GM12878 (cell line): ENCODE measurements around the gene GDNF. TPM values are rescaled to one million over a fixed set of nuclear protein-coding genes. Genes with fewer than 3 reads are reported as not detected.

Experiments
- ATAC-seq: fragments of 200-7000 bp; cut with Tn5 transposase; 3 replicates; pipeline ENCODE4 v1.9.1; 2020; ENCODE audit warnings: mild to moderate bottlenecking, moderate library complexity
- BruUV-seq: library from RNA; stranded (reverse); fragments of 400-500 nt; replicated peaks from 2 replicates; lab custom pipeline; 2021; lab: Mats Ljungman, UMichigan
- CTCF ChIA-PET: fragments of 300-600 bp; sonication (Branson Sonifier 250); formaldehyde crosslinking; extraction: SDS; loops from one replicate; lab custom pipeline; 2021; ENCODE audit warnings: inconsistent platforms; lab: Yijun Ruan, JAX
- POLR2A ChIA-PET: fragments of 350-600 bp; formaldehyde crosslinking; extraction: SDS; loops from one replicate; lab custom pipeline; 2021; ENCODE audit warnings: inconsistent platforms; lab: Charles Lee
- RAD21 ChIA-PET: fragments of 300-600 bp; sonication (Branson Sonifier 250); formaldehyde crosslinking; loops from one replicate; lab custom pipeline; 2023; ENCODE audit warnings: antibody characterized with exemption; ENCODE audit not compliant: unreplicated experiment; lab: Charles Lee
- SMC1A ChIA-PET: fragments of 300-600 bp; sonication (Branson Sonifier 250); formaldehyde crosslinking; loops from one replicate; lab custom pipeline; 2023; ENCODE audit not compliant: unreplicated experiment, uncharacterized antibody; lab: Charles Lee
- DNase-seq: peaks from one replicate; pipeline ENCODE4 v3.0.0-alpha.2; 2011; ENCODE audit warnings: low read depth, low spot score
- FAIRE-seq: peaks from 3 replicates; lab custom pipeline; 2011; peaks lifted over from hg19 to GRCh38; lab: Jason Lieb, UNC
- H2AFZ ChIP-seq: 2 replicates; pipeline ENCODE4 v1.6.0; 2011; ENCODE audit warnings: low read depth, low read length, control low read depth; ENCODE audit not compliant: control insufficient read depth
- H3K27ac ChIP-seq: 2 replicates; pipeline ENCODE4 v1.5.1; 2011; ENCODE audit warnings: control low read depth; ENCODE audit not compliant: control insufficient read depth, insufficient read depth
- H3K27me3 ChIP-seq, 2 experiments: replicated peaks in 1 of 2; 2 replicates each; pipeline versions ENCODE4 v1.6.0 to v1.6.1; 2011; ENCODE audit warnings: low read length in 1 of 2; ENCODE audit not compliant: control insufficient read depth in 2 of 2, insufficient read depth in 2 of 2
- H3K36me3 ChIP-seq, 2 experiments: 2 replicates each; pipeline ENCODE4 v1.5.1; 2011; ENCODE audit warnings: low read length in 1 of 2; ENCODE audit not compliant: control insufficient read depth in 2 of 2, insufficient read depth in 2 of 2
- H3K4me1 ChIP-seq: 2 replicates; pipeline ENCODE4 v1.6.1; 2011; ENCODE audit warnings: mild to moderate bottlenecking, low read length, moderate library complexity, mixed read lengths; ENCODE audit not compliant: control insufficient read depth, insufficient read depth
- H3K4me2 ChIP-seq: 2 replicates; pipeline ENCODE4 v1.6.0; 2011; ENCODE audit warnings: control low read depth; ENCODE audit not compliant: control insufficient read depth, insufficient read depth
- H3K4me3 ChIP-seq: fragments of 200-600 bp; sonication (generic); 2 replicates; pipeline ENCODE4 v1.5.1; 2016
- H3K79me2 ChIP-seq: 2 replicates; pipeline ENCODE4 v1.6.0; 2011; ENCODE audit warnings: low read length; ENCODE audit not compliant: control insufficient read depth, insufficient read depth
- H3K9ac ChIP-seq: 2 replicates; pipeline ENCODE4 v1.8.0; 2011; ENCODE audit warnings: low read length, control low read depth, mixed read lengths; ENCODE audit not compliant: control insufficient read depth, insufficient read depth
- H3K9me3 ChIP-seq: replicated peaks from 3 replicates; pipeline ENCODE4 v1.5.1; 2011; ENCODE audit warnings: mild to moderate bottlenecking, low read length; ENCODE audit not compliant: control insufficient read depth, insufficient read depth
- H4K20me1 ChIP-seq: 2 replicates; pipeline ENCODE4 v1.6.0; 2011; ENCODE audit not compliant: control insufficient read depth, insufficient read depth
- BACH1 ChIP-seq: fragments of 450-650 bp; IDR thresholded peaks from 2 replicates; pipeline ENCODE4 v1.6.1; 2017; ENCODE audit warnings: mild to moderate bottlenecking, borderline replicate concordance
- CHD2 ChIP-seq: IDR thresholded peaks from 2 replicates; pipeline ENCODE4 v1.6.1; 2011; ENCODE audit warnings: low read depth, low read length, improper control_type of control experiment, borderline replicate concordance
- DPF2 ChIP-seq: fragments of 450-650 bp; IDR thresholded peaks from 2 replicates; pipeline ENCODE4 v1.6.1; 2017; ENCODE audit warnings: mild to moderate bottlenecking
- EGR1 ChIP-seq, 2 experiments: IDR thresholded peaks; 1 replicate in 1 of 2; 2 replicates in 1 of 2; pipeline ENCODE4 v1.6.1; 2011 to 2012; ENCODE audit warnings: low read depth in 2 of 2, low read length in 2 of 2, borderline replicate concordance in 1 of 2, mild to moderate bottlenecking in 1 of 2, moderate library complexity in 1 of 2
- HDAC6 ChIP-seq: fragments of 200-600 bp; sonication (generic); IDR thresholded peaks from one replicate; pipeline ENCODE4 v1.8.0; 2017; ENCODE audit warnings: antibody characterized with exemption; ENCODE audit not compliant: unreplicated experiment
- NRF1 ChIP-seq: conservative IDR thresholded peaks from 2 replicates; pipeline ENCODE4 v1.6.1; 2011; ENCODE audit warnings: mild to moderate bottlenecking, low read depth, low read length, improper control_type of control experiment
- RAD51 ChIP-seq: fragments of 450-650 bp; IDR thresholded peaks from 2 replicates; pipeline ENCODE4 v1.6.1; 2016; ENCODE audit warnings: moderate library complexity, mild to moderate bottlenecking, inconsistent platforms
- SREBF1 ChIP-seq: IDR thresholded peaks from 2 replicates; pipeline ENCODE4 v1.6.1; 2012; ENCODE audit warnings: mild to moderate bottlenecking, low read length
- ZNF24 ChIP-seq: fragments of 450-650 bp; IDR thresholded peaks from 2 replicates; pipeline ENCODE4 v1.6.1; 2017; ENCODE audit warnings: antibody characterized with exemption, mild to moderate bottlenecking
- WGBS: methylation state at CpG from one replicate; pipeline ENCODE4 v1.1.6; 2016; ENCODE audit warnings: low lambda C conversion rate; ENCODE audit not compliant: insufficient replicate concordance, insufficient coverage; ENCODE audit errors: missing lambda C conversion rate; 5-methylcytosine and 5-hydroxymethylcytosine counted together
- in situ Hi-C: fragments of 300-500 bp; cut with MboI; formaldehyde crosslinking; loops from 9 replicates; pipeline ENCODE4 v1.14.3; 2018; ENCODE audit warnings: mixed read lengths
- intact Hi-C: fragments of 100-400 bp; cut with micrococcal nuclease; formaldehyde crosslinking; loops from one replicate; pipeline ENCODE4 v1.14.2; 2022; ENCODE audit not compliant: unreplicated experiment
- polyA plus RNA-seq, 11 experiments: library from polyadenylated mRNA; depleted of rRNA in 4 of 11; unstranded in 6 of 11; stranded (reverse) in 5 of 11; fragments of >200 nt; fragmentation: Nextera tagmentation in 4 of 11; fragmentation: Illumina TruSeq in 1 of 11; extraction: Ambion mirVana in 4 of 11; extraction: Trizol in 1 of 11; gene quantifications; 1 replicate in 1 of 11; 2 replicates in 10 of 11; pipeline versions ENCODE4 v1.2.1 to v1.2.3, GENCODE V29; 2011 to 2016; ENCODE audit warnings: inconsistent platforms in 2 of 11, missing spikeins in 2 of 11, low read depth in 1 of 11
- total RNA-seq, 4 experiments: library from RNA; depleted of rRNA in 3 of 4; stranded (reverse); fragments of >200 nt in 3 of 4; fragmentation: Illumina TruSeq in 1 of 4; extraction: Trizol in 1 of 4; gene quantifications; 2 replicates each; pipeline versions ENCODE4 v1.2.1 to v1.2.3, GENCODE V29; 2013 to 2021
- TF ChIP-seq, protein P1 (sequence below): fragments of 450-650 bp; IDR thresholded peaks from 2 replicates; pipeline ENCODE4 v1.6.1; 2016; ENCODE audit warnings: mild to moderate bottlenecking, moderate library complexity, borderline replicate concordance
- TF ChIP-seq, protein P2 (sequence below): IDR thresholded peaks from 2 replicates; pipeline ENCODE4 v1.6.1; 2011; ENCODE audit warnings: low read depth, mild to moderate bottlenecking, low read length, moderate library complexity, borderline replicate concordance; ENCODE audit errors: extremely low read depth

Gene GDNF
- total and polyA plus RNA-seq, 10 of the 15 experiments (the other 5 are each of a cell fraction or from before 2014, with no cell fraction given) = not detected

GRCh38 chr5:37810311-37810710 is 29.5 kb downstream of the GDNF start:
- CTCF ChIA-PET = no interaction called here
- Histone ChIP-seq H3K4me1 (peaks cover 4% of the 10 kb centered on the region), H3K9me3 (no peaks in the 10 kb centered on the region; the same call in 2 of the 3 replicates), H3K4me3 (no peak overlapping the region), H4K20me1 (no peaks in the 10 kb centered on the region), H3K27ac (no peak overlapping the region), H3K36me3 (no peaks in the 10 kb centered on the region), H3K79me2 (no peaks in the 10 kb centered on the region), H2AFZ (no peak overlapping the region), H3K4me2 (no peak overlapping the region), H3K9ac (no peak overlapping the region), H3K27me3 (no peaks in the 10 kb centered on the region)
- WGBS = 70% methylated on average over 14 of the region's 14 CpGs
- no TSS peak for BruUV-seq
- intact Hi-C loops = no loop called here
- DNase-seq = no peak
- FAIRE-seq = no peak
- POLR2A ChIA-PET = no interaction called here
- TF ChIP-seq BACH1 (no peak), CHD2 (no peak), RAD51 (no peak), NRF1 (no peak)
- ATAC-seq = no peak
- RAD21 ChIA-PET = no interaction called here
- SMC1A ChIA-PET = interaction anchor here (0.7 kb wide), 1 partner anchor 383 kb away, joined by 3 read pairs; no protein-coding TSS in a partner anchor
- in situ Hi-C loops = no loop called here

GRCh38 chr5:37808945-37809344 is 30.9 kb downstream of the GDNF start:
- ChIA-PET CTCF (no interaction called here), POLR2A (no interaction called here), SMC1A (no interaction called here), RAD21 (no interaction called here)
- intact Hi-C loops (no loop called here), in situ Hi-C loops (no loop called here)
- Histone ChIP-seq H3K27ac (no peak overlapping the region), H3K79me2 (no peaks in the 10 kb centered on the region), H3K9me3 (no peaks in the 10 kb centered on the region; the same call in 2 of the 3 replicates), H2AFZ (no peak overlapping the region), H4K20me1 (no peaks in the 10 kb centered on the region), H3K4me2 (no peak overlapping the region), H3K4me3 (no peak overlapping the region), H3K4me1 (peaks cover 4% of the 10 kb centered on the region), H3K27me3 (no peaks in the 10 kb centered on the region), H3K36me3 (no peaks in the 10 kb centered on the region), H3K9ac (no peak overlapping the region)
- TF ChIP-seq ZNF24 (no peak), DPF2 (no peak), SREBF1 (no peak), HDAC6 (no peak), EGR1 (IDR thresholded peaks at IDR 0.05; ENCODE audit: borderline replicate concordance in 1 of 2, low read depth in 2 of 2, low read length in 2 of 2) (no peak)
- TF ChIP-seq, protein P1, sequence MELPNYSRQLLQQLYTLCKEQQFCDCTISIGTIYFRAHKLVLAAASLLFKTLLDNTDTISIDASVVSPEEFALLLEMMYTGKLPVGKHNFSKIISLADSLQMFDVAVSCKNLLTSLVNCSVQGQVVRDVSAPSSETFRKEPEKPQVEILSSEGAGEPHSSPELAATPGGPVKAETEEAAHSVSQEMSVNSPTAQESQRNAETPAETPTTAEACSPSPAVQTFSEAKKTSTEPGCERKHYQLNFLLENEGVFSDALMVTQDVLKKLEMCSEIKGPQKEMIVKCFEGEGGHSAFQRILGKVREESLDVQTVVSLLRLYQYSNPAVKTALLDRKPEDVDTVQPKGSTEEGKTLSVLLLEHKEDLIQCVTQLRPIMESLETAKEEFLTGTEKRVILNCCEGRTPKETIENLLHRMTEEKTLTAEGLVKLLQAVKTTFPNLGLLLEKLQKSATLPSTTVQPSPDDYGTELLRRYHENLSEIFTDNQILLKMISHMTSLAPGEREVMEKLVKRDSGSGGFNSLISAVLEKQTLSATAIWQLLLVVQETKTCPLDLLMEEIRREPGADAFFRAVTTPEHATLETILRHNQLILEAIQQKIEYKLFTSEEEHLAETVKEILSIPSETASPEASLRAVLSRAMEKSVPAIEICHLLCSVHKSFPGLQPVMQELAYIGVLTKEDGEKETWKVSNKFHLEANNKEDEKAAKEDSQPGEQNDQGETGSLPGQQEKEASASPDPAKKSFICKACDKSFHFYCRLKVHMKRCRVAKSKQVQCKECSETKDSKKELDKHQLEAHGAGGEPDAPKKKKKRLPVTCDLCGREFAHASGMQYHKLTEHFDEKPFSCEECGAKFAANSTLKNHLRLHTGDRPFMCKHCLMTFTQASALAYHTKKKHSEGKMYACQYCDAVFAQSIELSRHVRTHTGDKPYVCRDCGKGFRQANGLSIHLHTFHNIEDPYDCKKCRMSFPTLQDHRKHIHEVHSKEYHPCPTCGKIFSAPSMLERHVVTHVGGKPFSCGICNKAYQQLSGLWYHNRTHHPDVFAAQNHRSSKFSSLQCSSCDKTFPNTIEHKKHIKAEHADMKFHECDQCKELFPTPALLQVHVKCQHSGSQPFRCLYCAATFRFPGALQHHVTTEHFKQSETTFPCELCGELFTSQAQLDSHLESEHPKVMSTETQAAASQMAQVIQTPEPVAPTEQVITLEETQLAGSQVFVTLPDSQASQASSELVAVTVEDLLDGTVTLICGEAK = no peak
- TF ChIP-seq, protein P2, sequence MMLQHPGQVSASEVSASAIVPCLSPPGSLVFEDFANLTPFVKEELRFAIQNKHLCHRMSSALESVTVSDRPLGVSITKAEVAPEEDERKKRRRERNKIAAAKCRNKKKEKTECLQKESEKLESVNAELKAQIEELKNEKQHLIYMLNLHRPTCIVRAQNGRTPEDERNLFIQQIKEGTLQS = no peak
- no peak for FAIRE-seq
- DNase-seq = no peak
- ATAC-seq = no peak
- WGBS = 25% methylated on average over 5 of the region's 5 CpGs
- BruUV-seq = no TSS peak
